ENCODE measurements around the gene SPECC1. TPM values are rescaled to one million over a fixed set of nuclear protein-coding genes. Genes with fewer than 3 reads are reported as not detected.
"Not testable (repeated sequence)": the region's sequence is repeated elsewhere in the genome, so short reads cannot be mapped to it uniquely, and the experiment has no call there.

The SPECC1 gene
- total RNA-seq, 6 donors from 2014 or later: 21.8 to 65.0 (median 33.9) TPM

- 95% methylated on average over 10 of the region's 10 CpGs; no CpG with 5 or more reads in 1 of the 2 donors for WGBS, 2 donors
- no peak for DNase-seq
Measured at GRCh38 chr17:20315311-20315710, 306.2 kb downstream of the SPECC1 start.

GRCh38 chr17:20315821-20316220 lies 306.7 kb downstream of the SPECC1 start:
- TF ChIP-seq EP300 (IDR thresholded peaks at IDR 0.05) (no peak), CTCF (IDR thresholded peaks at IDR 0.05) (no peak), POLR2A (IDR thresholded peaks at IDR 0.05) (no peak), POLR2AphosphoS5 (IDR thresholded peaks at IDR 0.05) (no peak)
- WGBS, 2 donors: 71 to 78% methylated on average over 3 to 4 of the region's 4 CpGs
- DNase-seq: no peak

More at GRCh38 chr17:20315311-20315710, 306.2 kb downstream of the SPECC1 start:
- Histone ChIP-seq H3K36me3 (peaks cover 0 to 3% (median 0%) of the 10 kb centered on the region in 4 donors), H3K27me3 (no peaks in the 10 kb centered on the region), H3K9me3 (no peaks in the 10 kb centered on the region), H3K4me3 (no peak overlapping the region), H3K4me1 (peaks cover 0 to 1% (median under 1%) of the 10 kb centered on the region in 4 donors), H3K27ac (no peak overlapping the region)
- ATAC-seq (ENCODE audit: low FRiP score in 2 of 2): no peak
- TF ChIP-seq EP300 (IDR thresholded peaks at IDR 0.05) (no peak), POLR2AphosphoS5 (IDR thresholded peaks at IDR 0.05) (no peak), POLR2A (IDR thresholded peaks at IDR 0.05) (no peak), CTCF (IDR thresholded peaks at IDR 0.05) (no peak)

GRCh38 chr17:20320535-20321229 lies 311.5 kb downstream of the SPECC1 start:
- H3K9me3 ChIP-seq, H3K4me1 ChIP-seq, H3K27me3 ChIP-seq, H3K36me3 ChIP-seq, H3K27ac ChIP-seq: not testable (repeated sequence)
- H3K4me3 ChIP-seq: peak overlapping the region in 3 of 4 donors; percentile 32 to 48 (median 44)
- ATAC-seq (ENCODE audit: low FRiP score in 2 of 2) (peak; percentile 86 to 87), DNase-seq (peak; percentile 68 to 90)
- 15% methylated on average over 17 of the region's 47 CpGs; no CpG with 5 or more reads in 1 of the 2 donors for WGBS, 2 donors
- TF ChIP-seq CTCF (IDR thresholded peaks at IDR 0.05): peak; percentile 77 to 98 (median 88)

More at GRCh38 chr17:20315821-20316220, 306.7 kb downstream of the SPECC1 start:
- Histone ChIP-seq H3K4me1 (peaks cover 3 to 6% (median 5%) of the 10 kb centered on the region in 4 donors), H3K9me3 (no peaks in the 10 kb centered on the region), H3K27ac (no peak overlapping the region), H3K27me3 (no peaks in the 10 kb centered on the region), H3K36me3 (peaks cover 0 to 3% (median 0%) of the 10 kb centered on the region in 4 donors), H3K4me3 (no peak overlapping the region)
- no peak for ATAC-seq (ENCODE audit: low FRiP score in 2 of 2)

GRCh38 chr17:20321357-20321756 lies 312.2 kb downstream of the SPECC1 start:
- H3K36me3 ChIP-seq, H3K4me3 ChIP-seq, H3K27me3 ChIP-seq, H3K4me1 ChIP-seq, H3K9me3 ChIP-seq, H3K27ac ChIP-seq: not testable (repeated sequence)
- WGBS, 2 donors: 95 to 97% methylated on average over 17 to 21 of the region's 32 CpGs
- DNase-seq (peak in 1 of 2 donors; percentile 67), ATAC-seq (ENCODE audit: low FRiP score in 2 of 2) (peak in 1 of 2 donors; percentile 21)

GRCh38 chr17:20327739-20328138 lies 318.6 kb downstream of the SPECC1 start:
- H3K36me3 ChIP-seq; H3K9me3 ChIP-seq; H3K27me3 ChIP-seq; ATAC-seq (ENCODE audit: low FRiP score in 2 of 2); H3K27ac ChIP-seq; DNase-seq; H3K4me3 ChIP-seq; H3K4me1 ChIP-seq: not testable (repeated sequence)
- WGBS, 2 donors: 84 to 93% methylated on average over 3 of the region's 3 CpGs

GRCh38 chr17:20351405-20351804 lies 342.2 kb downstream of the SPECC1 start:
- not testable (repeated sequence) for H3K4me3 ChIP-seq; H3K27ac ChIP-seq; H3K27me3 ChIP-seq; H3K36me3 ChIP-seq; H3K9me3 ChIP-seq; H3K4me1 ChIP-seq; ATAC-seq (ENCODE audit: low FRiP score in 2 of 2); DNase-seq
- no CpG with 5 or more reads among the region's 3 CpGs for WGBS, 2 donors

- H3K4me3 ChIP-seq; H3K9me3 ChIP-seq; DNase-seq; ATAC-seq (ENCODE audit: low FRiP score in 2 of 2); H3K27me3 ChIP-seq; H3K27ac ChIP-seq; H3K36me3 ChIP-seq; H3K4me1 ChIP-seq: not testable (repeated sequence)
- WGBS, 2 donors: 64 to 89% methylated on average over 3 of the region's 3 CpGs
Measured at GRCh38 chr17:20352567-20352966, 343.4 kb downstream of the SPECC1 start.

- not testable (repeated sequence) for H3K4me3 ChIP-seq; H3K4me1 ChIP-seq; H3K36me3 ChIP-seq; ATAC-seq (ENCODE audit: low FRiP score in 2 of 2); DNase-seq; H3K27ac ChIP-seq; H3K27me3 ChIP-seq; H3K9me3 ChIP-seq
- 57 to 62% methylated on average over 4 of the region's 4 CpGs for WGBS, 2 donors
Measured at GRCh38 chr17:20363846-20364245, 354.7 kb downstream of the SPECC1 start.
